ENCODE measurements around the gene ELN. TPM values are rescaled to one million over a fixed set of nuclear protein-coding genes. Genes with fewer than 3 reads are reported as not detected.

ELN gene
- total RNA-seq, 1 experiment from 2014 or later: 0.37 TPM

DNA sequence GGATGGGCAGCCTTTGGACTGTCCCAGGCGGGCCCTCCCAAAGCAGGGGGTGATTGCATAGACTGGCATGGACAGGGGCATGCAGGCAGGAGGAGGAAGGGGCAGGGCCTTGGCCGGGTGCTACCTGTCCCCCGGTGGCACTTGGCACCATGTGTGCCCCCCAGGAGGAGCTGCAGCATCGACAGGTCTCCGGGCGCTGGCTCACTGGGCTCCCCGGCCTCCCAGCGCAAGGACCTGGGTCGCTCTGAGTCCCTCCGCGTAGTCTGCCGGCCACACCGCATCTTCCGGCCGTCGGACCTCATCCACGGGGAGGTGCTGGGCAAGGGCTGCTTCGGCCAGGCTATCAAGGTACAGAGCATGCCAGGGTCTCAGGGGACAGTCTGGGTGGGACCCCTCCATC lies 78.9 kb downstream of the ELN start:
- Histone ChIP-seq H4K20me1 (ENCODE audit: control insufficient read depth, insufficient read depth, insufficient read length) (no peaks in the 10 kb centered on the region), H4K5ac (ENCODE audit: insufficient read length, low read depth, low read length) (no peak overlapping the region), H3K9me3 (ENCODE audit: control insufficient read depth, low read depth, low read length) (no peaks in the 10 kb centered on the region), H2AFZ (ENCODE audit: low read length) (no peak overlapping the region), H3K27ac (ENCODE audit: insufficient read length, low read depth, low read length) (no peak overlapping the region), H3K27me3 (ENCODE audit: insufficient read depth, low read length) (no peaks in the 10 kb centered on the region), H4K8ac (replicated peaks; ENCODE audit: insufficient read length, low read depth, low read length) (no peak overlapping the region), H2BK120ac (ENCODE audit: low read depth, low read length, poor library complexity, severe bottlenecking) (no peak overlapping the region), H3T11ph (ENCODE audit: low read length) (no peak overlapping the region), H3K79me2 (ENCODE audit: insufficient read depth, low read length) (no peaks in the 10 kb centered on the region), H2AK5ac (ENCODE audit: insufficient read length, low read length) (no peak overlapping the region), H2BK5ac (ENCODE audit: insufficient read length, low read length) (no peak overlapping the region), H3K14ac (ENCODE audit: insufficient read depth, low read length) (no peak overlapping the region), H2BK12ac (ENCODE audit: insufficient read length, low read depth, low read length) (no peak overlapping the region), H4K91ac (ENCODE audit: insufficient read length, low read depth, low read length) (no peak overlapping the region), H3K18ac (ENCODE audit: insufficient read length, low read depth, low read length) (no peak overlapping the region), H2BK15ac (ENCODE audit: low read depth, low read length) (no peak overlapping the region), H3K4me2 (ENCODE audit: insufficient read depth, insufficient read length, low read length) (no peak overlapping the region), H3K4me1 (ENCODE audit: insufficient read depth, low read length) (no peaks in the 10 kb centered on the region), H3K4ac (ENCODE audit: low read depth, low read length) (no peak overlapping the region), H3K79me1 (ENCODE audit: insufficient read depth, low read depth, low read length, poor library complexity, severe bottlenecking) (no peaks in the 10 kb centered on the region), H3K23me2 (ENCODE audit: insufficient read length, low read depth, low read length, poor library complexity, severe bottlenecking) (no peaks in the 10 kb centered on the region), H2BK20ac (ENCODE audit: low read depth, low read length, poor library complexity, severe bottlenecking) (no peak overlapping the region), H3K56ac (ENCODE audit: insufficient read length, low read depth, low read length) (no peak overlapping the region), H3K23ac (ENCODE audit: insufficient read length, low read depth, low read length) (no peak overlapping the region), H3K9ac (ENCODE audit: extremely low read depth, insufficient read length, low read length) (no peak overlapping the region)
- TF ChIP-seq, protein P1, sequence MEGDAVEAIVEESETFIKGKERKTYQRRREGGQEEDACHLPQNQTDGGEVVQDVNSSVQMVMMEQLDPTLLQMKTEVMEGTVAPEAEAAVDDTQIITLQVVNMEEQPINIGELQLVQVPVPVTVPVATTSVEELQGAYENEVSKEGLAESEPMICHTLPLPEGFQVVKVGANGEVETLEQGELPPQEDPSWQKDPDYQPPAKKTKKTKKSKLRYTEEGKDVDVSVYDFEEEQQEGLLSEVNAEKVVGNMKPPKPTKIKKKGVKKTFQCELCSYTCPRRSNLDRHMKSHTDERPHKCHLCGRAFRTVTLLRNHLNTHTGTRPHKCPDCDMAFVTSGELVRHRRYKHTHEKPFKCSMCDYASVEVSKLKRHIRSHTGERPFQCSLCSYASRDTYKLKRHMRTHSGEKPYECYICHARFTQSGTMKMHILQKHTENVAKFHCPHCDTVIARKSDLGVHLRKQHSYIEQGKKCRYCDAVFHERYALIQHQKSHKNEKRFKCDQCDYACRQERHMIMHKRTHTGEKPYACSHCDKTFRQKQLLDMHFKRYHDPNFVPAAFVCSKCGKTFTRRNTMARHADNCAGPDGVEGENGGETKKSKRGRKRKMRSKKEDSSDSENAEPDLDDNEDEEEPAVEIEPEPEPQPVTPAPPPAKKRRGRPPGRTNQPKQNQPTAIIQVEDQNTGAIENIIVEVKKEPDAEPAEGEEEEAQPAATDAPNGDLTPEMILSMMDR (conservative IDR thresholded peaks at IDR 0.05): no peak
- no CpG with 5 or more reads among the region's 18 CpGs for WGBS (ENCODE audit: extremely low coverage, insufficient read length, low lambda C conversion rate)
- H3K27me3 Mint-ChIP-seq (ENCODE audit: low read depth): no peaks in the 10 kb centered on the region
- no peak overlapping the region for H3K4me3 Mint-ChIP-seq
- no peak for DNase-seq
- H3K4me1 Mint-ChIP-seq: no peaks in the 10 kb centered on the region
- H3K27ac Mint-ChIP-seq: peak overlapping the region in 2 of 3 experiments; percentile 64 to 70; a peak in 1 of 7 replicates
- no peaks in the 10 kb centered on the region for H3K9me3 Mint-ChIP-seq
- H3K36me3 Mint-ChIP-seq (ENCODE audit: insufficient read depth in 1 of 3, low read depth in 3 of 3): peaks cover 30 to 75% (median 62%) of the 10 kb centered on the region in 3 experiments; a peak in 6 of 7 replicates
